GM18502 (cell line): ENCODE data around the gene SPIC.
"Not testable (repeated sequence)": the region's sequence is repeated elsewhere in the genome, so short reads cannot be mapped to it uniquely, and the experiment has no call there.

Source experiments
- ATAC-seq: cut with Tn5 transposase; IDR thresholded peaks from one replicate; pipeline ENCODE4 v1.9.1; 2021; ENCODE audit warnings: mild to moderate bottlenecking; ENCODE audit not compliant: unreplicated experiment, poor library complexity

SPIC gene

DNA sequence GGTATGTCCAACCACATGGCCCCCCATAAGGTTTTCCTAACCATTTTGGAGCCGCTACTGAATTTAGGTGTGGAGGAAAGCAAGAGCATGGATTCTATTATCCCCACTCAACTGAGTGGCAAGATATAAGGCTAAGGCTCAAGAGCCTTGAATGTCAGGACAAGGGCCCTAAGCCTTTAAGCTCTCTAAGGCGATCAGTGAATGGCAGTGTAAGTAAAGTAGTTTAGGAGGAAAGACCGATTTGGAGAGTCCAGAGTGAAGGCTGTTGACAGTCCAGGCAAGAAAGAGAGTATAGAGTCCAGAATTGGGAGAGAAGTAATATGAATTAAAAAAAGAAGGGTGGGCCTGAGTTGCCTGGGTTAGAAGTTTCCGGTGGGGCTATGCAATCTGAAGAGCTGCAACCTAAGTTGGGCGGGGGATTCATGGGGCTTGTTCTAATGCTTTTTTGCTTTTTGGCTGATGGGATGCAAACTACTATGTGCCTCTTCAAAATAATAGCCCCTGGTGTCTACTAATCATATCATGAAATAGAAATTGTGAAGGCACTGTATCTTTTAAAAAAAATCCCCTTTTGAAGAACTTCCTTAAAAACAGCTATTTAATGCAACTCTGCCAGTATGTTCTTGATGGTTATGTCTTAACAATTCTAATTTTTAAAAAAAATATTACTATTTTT lies at the start of gene SPIC:
Gene SPIC, plus strand, starts transcription at position 626 of the 676 bp plus-strand sequence. CDS start 1,569 bp downstream, outside the sequence.
- no peak for ATAC-seq

DNA sequence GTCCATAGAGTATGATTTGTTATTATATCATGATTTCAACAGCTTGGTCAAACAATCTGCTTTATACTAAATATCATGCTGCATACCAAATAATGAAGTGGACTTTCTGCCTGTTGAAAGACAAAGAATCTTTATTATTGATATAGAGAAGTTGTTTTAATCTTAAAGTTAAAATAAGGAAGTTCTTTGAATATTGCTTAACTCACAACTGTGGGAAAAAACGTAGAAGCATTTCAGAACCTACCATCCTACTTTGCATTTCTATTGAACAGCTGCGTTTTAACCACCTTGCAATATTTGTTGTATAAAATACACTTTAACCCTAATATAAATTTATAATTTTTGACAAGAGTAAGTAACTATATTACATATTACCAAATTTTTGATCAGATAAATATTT lies 44.7 kb upstream of the SPIC start:
- ATAC-seq, result no peak

GRCh38 chr12:101436136-101436535 lies 39.0 kb upstream of the SPIC start:
- no peak for ATAC-seq

- no peak for ATAC-seq
Observed at GRCh38 chr12:101439236-101439635, 35.9 kb upstream of the SPIC start.

GRCh38 chr12:101441461-101442224 lies 33.5 kb upstream of the SPIC start:
- no peak for ATAC-seq

DNA sequence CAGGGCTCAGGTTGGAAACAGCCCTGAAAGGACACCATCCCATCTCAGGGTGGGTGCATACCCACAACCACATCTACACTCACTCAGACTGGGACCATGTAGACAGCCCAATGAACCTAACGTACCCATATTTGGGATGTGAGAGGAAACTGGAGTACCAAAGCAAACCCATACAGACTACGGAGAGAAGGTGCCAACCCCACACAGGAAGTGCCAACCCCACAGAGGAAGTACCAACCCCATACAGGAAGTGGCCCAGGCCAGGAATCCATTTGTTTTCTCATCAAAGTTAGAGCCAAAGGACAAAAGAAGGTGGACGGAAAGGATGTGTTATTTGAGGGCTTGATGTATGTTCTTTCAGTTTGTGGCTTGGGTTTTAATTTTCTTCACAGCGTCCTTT lies 19.5 kb upstream of the SPIC start:
- no peak for ATAC-seq

DNA sequence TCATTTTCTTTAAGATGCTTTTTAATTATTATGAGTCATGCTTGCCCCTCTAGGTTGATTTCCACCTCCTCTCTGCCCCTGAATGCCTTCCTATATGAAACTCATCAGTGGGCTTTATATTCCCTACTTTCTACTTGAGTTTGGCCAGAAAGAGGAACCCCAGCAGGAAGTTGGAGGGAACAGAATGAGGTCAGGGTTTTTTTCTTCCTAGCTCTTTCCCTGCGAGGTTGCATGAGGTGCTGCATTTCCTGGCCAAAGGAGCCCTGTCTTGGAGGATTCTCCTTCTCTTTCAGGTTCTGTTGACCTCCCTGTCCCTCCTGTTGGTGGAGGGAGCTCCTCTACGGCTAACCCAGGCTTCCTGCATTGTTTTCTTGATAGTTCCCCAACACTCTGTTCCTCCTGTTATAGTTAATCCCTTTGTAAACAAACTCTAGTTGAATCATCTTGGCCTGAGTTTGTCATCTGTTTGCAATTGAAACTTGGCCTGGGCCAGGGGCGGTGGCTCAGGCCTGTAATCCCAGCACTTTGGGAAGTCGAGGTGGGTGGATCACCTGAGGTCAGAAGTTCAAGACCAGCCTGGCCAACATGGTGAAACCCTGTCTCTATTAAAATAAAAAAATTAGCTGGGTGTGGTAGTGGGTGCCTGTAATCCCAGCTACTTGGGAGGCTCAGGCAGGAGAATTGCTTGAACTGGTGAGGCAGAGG lies 15.3 kb upstream of the SPIC start:
- ATAC-seq, result no peak

DNA sequence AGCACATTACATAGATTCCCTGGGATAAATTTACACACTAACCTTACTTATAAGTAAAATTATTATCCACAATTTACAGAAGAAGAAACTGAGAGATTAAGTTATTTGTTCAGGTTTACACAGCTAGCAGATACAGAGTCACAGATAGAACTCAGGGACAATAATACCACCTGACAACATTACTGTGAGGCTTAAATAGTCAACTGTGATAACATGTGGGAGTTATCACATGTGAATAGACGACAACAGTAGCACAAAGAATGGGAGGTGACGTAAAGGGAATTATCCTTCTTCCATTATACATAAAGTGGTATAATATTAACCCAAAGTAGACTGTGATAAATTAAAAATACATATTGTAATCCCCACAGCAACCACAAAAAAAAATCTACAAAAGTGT lies 6.2 kb upstream of the SPIC start:
- no peak for ATAC-seq

DNA sequence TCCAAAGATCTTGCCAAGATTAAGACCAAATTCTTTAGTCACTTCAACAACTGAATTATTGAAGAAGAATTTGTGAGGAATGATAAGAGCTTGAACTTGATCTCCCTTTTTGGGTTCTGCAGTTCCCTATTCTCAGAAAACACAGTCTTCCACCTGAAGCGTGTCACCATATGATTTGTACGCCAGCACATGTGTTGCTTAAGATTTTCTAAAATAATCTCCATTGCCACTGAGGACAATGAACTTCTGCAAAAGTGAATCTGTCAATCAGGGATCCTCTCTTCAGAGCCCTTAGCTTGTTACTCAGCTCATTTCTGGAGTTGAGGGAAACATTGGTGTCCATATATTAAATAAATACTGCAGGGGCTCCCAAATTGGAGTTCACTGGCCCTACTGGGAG lies 4.2 kb upstream of the SPIC start:
- no peak for ATAC-seq

DNA sequence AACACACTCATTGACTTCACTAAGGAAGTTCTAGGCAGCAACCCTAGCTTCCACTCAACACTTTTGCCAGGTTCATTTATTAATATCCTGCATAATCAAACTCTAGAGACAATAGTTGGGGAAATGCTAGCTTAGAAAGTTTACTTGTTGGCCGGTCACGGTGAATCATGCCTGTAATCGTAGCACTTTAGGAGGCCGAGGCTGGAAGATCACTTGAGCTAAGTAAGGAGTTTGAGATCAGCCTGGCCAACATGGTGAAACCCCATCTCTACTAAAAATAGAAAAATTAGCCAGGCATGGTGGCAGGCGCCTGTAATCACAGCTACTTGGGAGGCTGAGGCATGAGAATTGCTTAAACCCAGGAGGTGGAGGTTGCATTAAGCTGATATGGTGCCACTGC lies 3.3 kb upstream of the SPIC start:
- ATAC-seq, result not testable (repeated sequence)

GRCh38 chr12:101474248-101474647 lies 888 bp upstream of the SPIC start:
- ATAC-seq, result no peak

- ATAC-seq, result no peak
Observed at GRCh38 chr12:101475751-101476305, 692 bp downstream of the SPIC start.

- no peak for ATAC-seq
Observed at GRCh38 chr12:101480849-101481248, 5.7 kb downstream of the SPIC start.

DNA sequence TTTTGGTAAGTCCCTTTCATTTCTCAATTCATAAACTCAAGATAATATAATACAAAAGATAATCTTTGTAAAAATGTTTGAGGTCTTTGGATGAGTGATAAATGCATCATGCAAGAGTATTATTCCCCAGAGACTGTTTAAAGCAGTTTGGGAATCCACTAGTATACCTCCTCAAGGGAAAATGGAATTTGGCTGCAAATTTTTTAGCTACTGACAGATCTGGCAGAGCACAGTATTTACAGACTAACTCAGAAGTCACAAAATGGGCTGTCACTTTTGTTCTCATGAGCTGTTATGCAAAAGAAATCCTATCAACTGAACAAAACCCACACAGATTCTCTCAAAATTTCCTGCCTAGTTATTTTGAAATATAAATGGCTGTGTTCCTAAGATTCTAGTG lies 9.9 kb downstream of the SPIC start:
- no peak for ATAC-seq

DNA sequence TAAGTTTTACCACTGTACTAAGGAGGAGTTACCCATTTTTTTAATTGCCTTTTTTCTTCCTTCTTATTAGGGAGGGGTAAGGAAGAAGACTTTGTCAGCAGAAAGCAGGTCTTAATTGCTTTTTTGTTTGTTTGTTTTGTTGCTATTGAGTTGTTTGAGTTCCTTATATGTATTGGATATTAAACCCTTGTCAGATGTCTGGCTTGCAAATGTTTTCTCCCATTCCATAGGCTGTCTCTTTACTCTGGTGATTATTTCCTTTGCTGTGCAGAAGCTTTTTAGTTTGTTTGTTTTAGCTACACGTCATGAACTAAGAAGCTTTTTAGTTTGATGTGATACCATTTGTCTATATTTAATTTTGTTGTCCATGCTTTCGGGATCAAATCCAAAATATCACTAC lies 13.3 kb downstream of the SPIC start:
- ATAC-seq, result no peak

- ATAC-seq, result peak; percentile 53
Observed at GRCh38 chr12:101490286-101490920, 15.3 kb downstream of the SPIC start.

- no peak for ATAC-seq
Observed at GRCh38 chr12:101491329-101491728, 16.2 kb downstream of the SPIC start.

DNA sequence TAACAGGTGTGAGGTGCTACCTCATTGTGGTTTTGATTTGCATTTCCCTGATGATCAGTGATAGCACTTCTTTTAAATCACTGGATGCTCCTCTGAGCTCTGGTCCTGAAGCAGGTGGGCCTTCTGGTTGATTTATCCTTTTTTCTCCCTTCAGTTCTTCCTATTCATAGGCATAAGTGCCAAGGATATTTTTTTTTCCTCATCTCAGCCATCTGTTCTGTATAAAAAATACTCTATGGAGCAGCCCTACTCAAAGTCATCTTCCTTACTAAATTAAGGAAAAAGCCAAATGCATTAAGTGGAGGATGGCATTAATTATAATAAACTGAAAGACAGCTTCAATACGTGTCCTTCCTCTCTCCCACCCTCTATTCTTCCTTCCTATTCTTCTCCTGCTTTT lies 18.4 kb downstream of the SPIC start:
- ATAC-seq, result no peak

DNA sequence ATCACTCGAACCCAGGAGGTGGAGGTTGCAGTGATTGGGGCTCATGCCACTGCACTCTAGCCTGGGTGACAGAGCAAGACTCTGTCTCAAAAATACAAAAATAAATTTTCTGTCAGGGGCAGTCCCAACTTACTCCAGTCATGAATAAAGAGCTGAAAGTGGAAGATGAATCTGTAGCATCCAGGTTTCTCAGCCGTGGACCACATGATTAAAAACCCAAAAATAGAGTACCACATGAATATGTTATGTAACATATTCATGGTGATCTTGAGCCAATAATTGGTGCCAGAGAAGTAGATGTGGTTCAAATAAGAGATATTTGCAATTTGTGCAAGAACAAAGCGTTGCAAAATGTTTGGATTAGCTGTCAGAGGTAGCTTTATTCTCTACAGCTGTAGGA lies 23.1 kb downstream of the SPIC start:
- ATAC-seq, result no peak

DNA sequence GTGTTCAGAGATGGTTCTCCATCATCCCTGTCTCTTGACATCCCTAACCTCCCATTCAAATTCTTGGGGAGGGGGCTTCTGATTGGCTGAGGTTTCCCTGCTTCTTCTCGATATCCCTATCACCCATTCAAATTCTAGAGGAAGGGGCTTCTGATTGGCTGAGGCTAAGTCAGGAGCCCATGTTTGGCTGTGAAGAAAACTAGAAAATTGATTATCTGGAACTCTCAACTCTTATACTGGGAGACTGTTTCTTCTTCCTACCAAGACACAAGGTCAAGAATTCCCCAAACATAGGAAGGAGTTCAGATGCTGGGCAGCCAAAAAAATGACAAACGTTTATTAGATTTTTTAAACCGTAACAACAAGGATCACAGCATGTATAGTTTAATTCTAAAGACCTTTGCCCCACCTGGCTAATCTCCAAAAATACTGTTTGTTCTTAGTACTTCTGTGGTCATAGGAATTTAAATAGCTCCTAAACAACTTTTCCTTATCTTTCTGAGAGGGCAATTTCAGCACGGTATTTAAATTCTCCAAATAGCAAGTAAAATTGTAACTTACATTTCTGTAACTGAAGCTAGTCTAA lies 26.4 kb downstream of the SPIC start:
- ATAC-seq, result no peak
